HG03095 (cell line): Measurements from ENCODE around the gene CCNJL.
A peak's percentile ranks its signal among the peaks of the same experiment; 100 is the strongest.

Source experiments
- ATAC-seq: cut with Tn5 transposase; IDR thresholded peaks from one replicate; pipeline ENCODE4 v1.9.1; 2021; ENCODE audit warnings: moderate library complexity; ENCODE audit not compliant: unreplicated experiment

CCNJL gene

DNA sequence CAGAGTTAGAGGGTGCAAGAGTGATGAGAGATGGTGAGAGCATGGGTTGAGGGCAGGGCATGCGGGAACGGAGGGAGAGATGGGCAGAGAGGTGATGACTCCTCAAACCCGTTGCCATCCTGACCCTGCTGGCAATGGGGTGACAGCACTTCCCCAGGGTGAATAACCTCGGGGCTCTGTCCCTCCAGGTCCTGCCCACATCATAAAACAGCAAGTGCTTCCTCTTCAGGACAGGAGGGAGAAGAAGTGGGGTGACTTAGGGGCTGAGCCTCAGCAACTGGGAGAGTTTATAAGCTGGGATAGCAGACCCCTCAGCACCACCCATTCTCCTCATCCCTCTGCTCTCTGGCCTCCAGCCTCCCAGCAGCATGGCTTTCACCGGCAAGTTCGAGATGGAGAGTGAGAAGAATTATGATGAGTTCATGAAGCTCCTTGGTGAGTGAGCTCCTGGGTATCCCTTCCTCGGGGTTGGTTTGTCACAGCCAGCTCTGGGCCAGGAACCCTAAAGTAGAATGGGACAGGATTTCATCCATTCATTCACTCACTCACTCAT, 83.1 kb downstream of the CCNJL start, which contains the start of gene FABP6:
FABP6 (plus strand) TSS at position 317 of the 553 bp plus-strand sequence; CDS start at position 369, 52 bp downstream.
- ATAC-seq = no peak

DNA sequence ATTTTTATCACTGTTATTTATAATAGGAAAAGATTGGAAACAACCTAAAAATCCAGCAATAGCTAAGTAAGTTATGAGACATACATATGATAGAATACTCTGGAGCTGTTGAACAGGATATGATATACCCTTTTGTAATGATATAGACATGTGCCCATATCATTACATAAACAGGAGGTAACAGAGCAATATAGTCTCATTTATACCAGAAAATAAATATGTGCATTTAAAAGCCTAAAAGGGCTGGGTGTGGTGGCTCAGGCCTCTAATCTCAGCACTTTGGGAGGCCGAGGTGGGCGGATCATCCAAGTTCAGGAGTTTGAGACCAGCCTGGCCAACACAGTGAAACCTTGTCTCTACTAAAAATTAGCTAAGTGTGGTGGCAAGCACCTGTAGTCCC, 85.4 kb downstream of the CCNJL start:
- no peak for ATAC-seq

DNA sequence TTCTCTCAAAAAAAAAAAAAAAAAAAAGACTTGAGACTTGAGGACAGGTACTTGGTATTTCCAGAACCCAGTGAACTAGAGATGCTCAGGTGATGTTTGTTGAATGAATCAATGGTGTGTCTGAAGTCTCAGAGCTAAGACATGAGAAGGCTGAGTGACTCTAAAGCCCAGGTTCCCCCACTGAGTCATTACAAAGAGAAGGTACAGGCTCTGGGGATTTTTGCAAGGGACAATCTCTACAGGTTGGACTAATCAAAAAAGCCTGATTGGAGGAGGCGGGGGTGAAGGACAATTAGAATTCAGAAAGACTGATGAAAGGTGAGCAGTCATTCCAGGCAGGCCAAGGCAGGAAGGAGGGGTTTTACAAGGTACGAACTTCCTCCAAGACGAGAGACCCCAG, 91.3 kb downstream of the CCNJL start:
- no peak for ATAC-seq

DNA sequence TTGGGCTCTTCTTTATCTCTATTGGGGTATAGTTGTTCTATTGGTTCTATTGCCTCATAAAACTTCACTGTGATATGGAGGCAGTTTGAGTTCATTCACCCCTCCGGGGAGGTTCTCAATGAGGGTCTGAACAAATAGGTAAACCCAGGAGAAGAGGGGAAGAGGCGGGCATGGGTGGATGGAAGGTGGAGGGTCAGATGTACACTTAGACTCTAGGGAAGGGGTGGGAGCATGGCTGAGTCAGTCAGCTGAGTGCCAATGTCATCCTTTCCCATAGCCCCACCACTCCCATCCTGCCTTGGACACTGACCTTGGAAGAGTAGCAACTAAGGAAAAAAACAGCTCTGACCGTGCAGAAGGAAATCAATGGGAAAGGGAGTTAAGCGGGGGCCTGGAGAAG, 93.0 kb downstream of the CCNJL start:
- no peak for ATAC-seq

DNA sequence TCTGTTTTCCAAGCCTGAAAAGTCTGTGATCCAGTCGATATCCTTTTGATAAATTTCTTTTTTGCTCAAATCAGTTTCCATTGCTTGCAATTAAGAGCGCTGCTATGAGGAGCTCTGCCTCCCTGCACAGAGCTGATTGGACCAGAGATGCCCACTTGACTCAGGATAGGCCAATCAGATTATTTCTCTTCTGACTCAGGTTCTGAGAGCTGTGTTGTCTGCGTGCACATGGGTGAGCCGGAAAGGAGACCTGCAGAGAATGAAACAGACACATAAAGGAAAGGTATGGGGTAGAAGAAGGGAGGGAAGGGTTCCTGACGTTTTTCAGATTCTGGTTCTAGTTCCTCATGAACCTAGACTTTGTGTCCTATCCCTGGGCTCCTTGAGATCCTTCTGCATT, 98.8 kb downstream of the CCNJL start:
- ATAC-seq = peak; percentile 63

DNA sequence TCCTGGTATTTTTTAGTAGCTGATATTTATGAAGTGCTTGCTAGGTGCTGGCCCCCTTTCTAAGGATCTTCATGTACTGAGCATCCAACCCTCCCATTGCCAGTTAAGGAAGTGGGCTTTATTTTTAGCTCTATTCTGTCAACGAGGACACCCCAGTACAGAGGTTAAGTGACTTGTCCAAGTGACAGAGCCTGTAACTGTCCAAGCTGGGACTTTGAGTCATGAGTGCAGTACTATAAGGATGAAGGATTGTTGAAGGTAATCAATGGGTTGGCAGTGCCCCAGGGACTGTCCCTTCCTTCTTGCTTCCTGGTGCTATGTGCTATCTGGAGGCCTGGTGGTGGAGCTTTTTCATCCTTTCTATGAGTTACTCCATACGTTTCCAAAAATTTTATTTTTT, 101.0 kb downstream of the CCNJL start:
- ATAC-seq = no peak

DNA sequence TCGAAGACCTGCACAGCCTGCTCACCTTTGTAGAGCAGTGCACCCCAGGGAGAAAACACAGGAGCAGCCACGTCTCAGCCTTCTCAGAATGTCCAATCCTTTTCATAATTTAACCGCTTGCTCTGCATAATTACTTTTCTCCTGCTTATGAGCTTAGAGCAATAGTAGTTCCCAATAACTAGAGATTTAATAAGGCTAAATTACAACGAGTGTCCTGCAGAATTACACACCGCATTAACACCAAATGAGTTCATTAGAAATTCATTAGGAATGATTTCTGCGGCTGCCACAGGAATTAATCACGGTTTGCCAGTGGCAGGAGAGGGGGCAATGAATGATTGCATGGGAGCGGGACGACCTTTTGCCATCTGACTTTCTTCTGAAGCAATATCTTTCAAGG, 101.8 kb downstream of the CCNJL start:
- no peak for ATAC-seq

DNA sequence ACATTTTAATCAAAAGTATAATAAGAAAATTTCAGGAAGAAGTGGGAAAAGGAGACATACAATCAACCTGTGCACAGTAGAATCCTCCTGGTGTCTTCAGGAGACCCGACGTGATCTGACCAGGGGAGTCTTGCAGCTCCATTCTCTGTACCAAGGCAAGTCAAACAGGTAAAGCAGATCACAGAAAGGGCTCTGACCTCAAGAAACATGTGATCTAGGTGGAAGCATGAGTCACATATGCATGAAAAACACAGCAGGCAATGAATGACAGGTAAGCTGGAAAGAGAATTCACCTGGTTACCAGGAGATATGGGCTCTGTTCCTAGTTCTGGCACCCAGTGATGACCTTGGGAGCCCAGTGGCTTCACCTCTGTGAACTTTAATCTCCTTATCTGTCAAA, 102.4 kb downstream of the CCNJL start:
- ATAC-seq = no peak

DNA sequence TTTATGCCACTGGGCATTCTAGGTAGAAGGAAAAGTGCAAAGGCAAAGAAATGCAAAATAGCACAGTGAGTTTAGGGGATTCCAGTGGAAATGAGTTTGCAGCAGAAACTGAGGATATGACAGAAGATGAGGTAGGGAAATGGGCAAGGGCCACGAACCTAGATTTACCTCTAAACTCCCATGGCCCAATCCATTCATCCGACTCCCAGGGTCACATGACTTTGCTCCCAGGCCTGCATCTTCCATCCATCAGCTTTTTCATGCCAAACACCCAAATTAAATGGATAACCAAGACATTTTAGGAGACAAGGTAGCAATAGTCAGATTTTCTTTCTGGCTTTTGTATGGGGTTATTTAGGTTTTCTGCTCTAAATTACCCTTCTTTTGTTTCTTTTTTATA, 105.3 kb downstream of the CCNJL start:
- no peak for ATAC-seq
